HG02943 (cell line): ENCODE results near the gene TAOK2.
A peak's percentile ranks its signal among the peaks of the same experiment; 100 is the strongest.

Experiments used
- ATAC-seq: cut with Tn5 transposase; IDR thresholded peaks from one replicate; pipeline ENCODE4 v1.9.1; 2021; ENCODE audit warnings: mild to moderate bottlenecking, low read depth, moderate library complexity; ENCODE audit not compliant: unreplicated experiment

Gene TAOK2

GRCh38 chr16:29986231-29986630 is 12.6 kb downstream of the TAOK2 start:
- no peak for ATAC-seq

GRCh38 chr16:29986931-29987330 is 13.3 kb downstream of the TAOK2 start:
- no peak for ATAC-seq

GRCh38 chr16:29987371-29988085 is 13.9 kb downstream of the TAOK2 start:
- ATAC-seq: no peak

GRCh38 chr16:29988346-29989075 is 14.8 kb downstream of the TAOK2 start:
- ATAC-seq: no peak

GRCh38 chr16:29989111-29989858 is 15.6 kb downstream of the TAOK2 start:
- ATAC-seq: no peak

GRCh38 chr16:29990034-29990433 is 16.4 kb downstream of the TAOK2 start:
- ATAC-seq: no peak

GRCh38 chr16:29990883-29991570 is 17.4 kb downstream of the TAOK2 start:
- no peak for ATAC-seq

- ATAC-seq: no peak
These were observed 17.9 kb downstream of the TAOK2 start for GRCh38 chr16:29991571-29991904.

GRCh38 chr16:29992344-29992967 is 18.8 kb downstream of the TAOK2 start:
- no peak for ATAC-seq

GRCh38 chr16:29993191-29993902 is 19.7 kb downstream of the TAOK2 start:
- ATAC-seq: no peak

GRCh38 chr16:29993903-29994599 is 20.4 kb downstream of the TAOK2 start:
- ATAC-seq: no peak

- peak; percentile 39 for ATAC-seq
These were observed 21.1 kb downstream of the TAOK2 start for GRCh38 chr16:29994600-29995323.

GRCh38 chr16:29995324-29995910 is 21.7 kb downstream of the TAOK2 start, which contains the start of gene HIRIP3:
TSS of gene HIRIP3 (minus strand) at chr16:29995617. CDS start at chr16:29995605, 12 bp downstream.
- ATAC-seq: peak; percentile 49

GRCh38 chr16:29995911-29996765 is 22.5 kb downstream of the TAOK2 start, which contains the start of gene INO80E:
TSS of gene INO80E (plus strand) at chr16:29996241. CDS start at chr16:29996311, 70 bp downstream.
- ATAC-seq: peak; percentile 71

- no peak for ATAC-seq
These were observed 23.1 kb downstream of the TAOK2 start for GRCh38 chr16:29996766-29997250.

- no peak for ATAC-seq
These were observed 25.9 kb downstream of the TAOK2 start for GRCh38 chr16:29999605-30000004.
